Thyroid gland (tissue), 4 donors: ENCODE data around the gene TRABD2B. TPM values are rescaled to one million over a fixed set of nuclear protein-coding genes. Genes with fewer than 3 reads are reported as not detected.

Source experiments
- DNase-seq, 2 donors: peaks; one replicate each; pipeline ENCODE4 v3.0.0-alpha.2; 2019
- H3K27ac ChIP-seq, 3 donors: fragments of 200-600 bp; sonication (generic); 1 replicate in 2 of 3; 2 replicates in 1 of 3; pipeline ENCODE4 v1.5.1; 2016 to 2019; ENCODE audit warnings: mild to moderate bottlenecking in 1 of 3, moderate library complexity in 1 of 3
- H3K27me3 ChIP-seq: fragments of 200-600 bp; sonication (generic); one replicate; pipeline ENCODE4 v1.5.1; 2019
- H3K36me3 ChIP-seq, 2 donors: fragments of 200-600 bp; sonication (generic); one replicate each; pipeline ENCODE4 v1.5.1; 2016 to 2019
- H3K4me1 ChIP-seq, 2 donors: fragments of 200-600 bp; sonication (generic); one replicate each; pipeline ENCODE4 v1.5.1; 2017 to 2019
- H3K4me3 ChIP-seq, 3 donors: fragments of 200-600 bp; sonication (generic); replicated peaks in 1 of 3; 1 replicate in 2 of 3; 2 replicates in 1 of 3; pipeline ENCODE4 v1.5.1; 2016; ENCODE audit warnings: mild to moderate bottlenecking in 1 of 3
- H3K9me3 ChIP-seq: fragments of 200-600 bp; sonication (generic); one replicate; pipeline ENCODE4 v1.5.1; 2017
- POLR2A ChIP-seq, 2 donors: fragments of 450-650 bp; IDR thresholded peaks; one replicate each; pipeline ENCODE4 v1.6.1; 2017; ENCODE audit warnings: antibody characterized with exemption in 2 of 2, mild to moderate bottlenecking in 2 of 2, moderate library complexity in 1 of 2
- WGBS, 2 donors: methylation state at CpG; one replicate each; pipeline ENCODE4 v1.1.5; 2017; 5-methylcytosine and 5-hydroxymethylcytosine counted together
- intact Hi-C: fragments of 100-400 bp; cut with DNase I; formaldehyde crosslinking; loops from one replicate; pipeline ENCODE4 v1.15.1; 2023
- total RNA-seq, 4 donors: library from RNA; depleted of rRNA; stranded (reverse); fragments of >200 nt; gene quantifications; one replicate each; pipeline ENCODE4 v1.2.3, GENCODE V29; 2016
- TF ChIP-seq, protein P1 (sequence below), 6 experiments: fragments of 200-600 bp in 3 of 6; fragments of 450-650 bp in 3 of 6; sonication (generic) in 3 of 6; IDR thresholded peaks; one replicate each; pipeline ENCODE4 v1.5.1; 2016 to 2019; ENCODE audit warnings: antibody characterized with exemption in 6 of 6, mild to moderate bottlenecking in 2 of 6, inconsistent platforms in 1 of 6, moderate library complexity in 1 of 6

TRABD2B gene
- total RNA-seq, 4 donors from 2014 or later = 0.34 to 1.1 (median 0.63) TPM

DNA sequence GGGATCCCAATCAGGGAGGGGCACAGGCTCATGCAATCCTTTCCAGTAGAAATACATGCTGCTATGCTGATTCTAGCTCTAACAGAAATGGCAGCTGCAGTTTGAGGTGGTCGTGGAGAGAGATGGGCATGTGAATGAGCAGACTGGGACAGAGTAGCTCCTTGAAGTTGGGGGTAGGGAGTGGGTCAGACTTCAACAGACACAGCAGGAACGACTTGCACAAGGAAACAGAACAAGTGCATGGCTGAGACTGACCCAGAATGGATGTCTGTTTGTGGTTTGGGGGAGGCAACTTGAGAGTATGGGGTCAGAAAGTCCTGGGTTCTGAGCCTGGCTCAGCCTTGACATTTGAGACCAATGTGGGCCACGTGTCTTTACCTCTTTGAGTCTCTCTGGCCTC is 25.1 kb upstream of the TRABD2B start:
- H3K4me3 ChIP-seq = no peak overlapping the region
- DNase-seq = no peak
- WGBS, 2 donors = 68 to 70% methylated on average over 3 of the region's 3 CpGs
- no peaks in the 10 kb centered on the region for H3K4me1 ChIP-seq
- TF ChIP-seq, protein P1, sequence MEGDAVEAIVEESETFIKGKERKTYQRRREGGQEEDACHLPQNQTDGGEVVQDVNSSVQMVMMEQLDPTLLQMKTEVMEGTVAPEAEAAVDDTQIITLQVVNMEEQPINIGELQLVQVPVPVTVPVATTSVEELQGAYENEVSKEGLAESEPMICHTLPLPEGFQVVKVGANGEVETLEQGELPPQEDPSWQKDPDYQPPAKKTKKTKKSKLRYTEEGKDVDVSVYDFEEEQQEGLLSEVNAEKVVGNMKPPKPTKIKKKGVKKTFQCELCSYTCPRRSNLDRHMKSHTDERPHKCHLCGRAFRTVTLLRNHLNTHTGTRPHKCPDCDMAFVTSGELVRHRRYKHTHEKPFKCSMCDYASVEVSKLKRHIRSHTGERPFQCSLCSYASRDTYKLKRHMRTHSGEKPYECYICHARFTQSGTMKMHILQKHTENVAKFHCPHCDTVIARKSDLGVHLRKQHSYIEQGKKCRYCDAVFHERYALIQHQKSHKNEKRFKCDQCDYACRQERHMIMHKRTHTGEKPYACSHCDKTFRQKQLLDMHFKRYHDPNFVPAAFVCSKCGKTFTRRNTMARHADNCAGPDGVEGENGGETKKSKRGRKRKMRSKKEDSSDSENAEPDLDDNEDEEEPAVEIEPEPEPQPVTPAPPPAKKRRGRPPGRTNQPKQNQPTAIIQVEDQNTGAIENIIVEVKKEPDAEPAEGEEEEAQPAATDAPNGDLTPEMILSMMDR (IDR thresholded peaks at IDR 0.05) = no peak
- no peak for TF ChIP-seq POLR2A (IDR thresholded peaks at IDR 0.05)
- H3K9me3 ChIP-seq = no peaks in the 10 kb centered on the region
- H3K27ac ChIP-seq = no peak overlapping the region
- intact Hi-C loops = no loop called here
- H3K36me3 ChIP-seq = no peaks in the 10 kb centered on the region
- H3K27me3 ChIP-seq = no peaks in the 10 kb centered on the region

DNA sequence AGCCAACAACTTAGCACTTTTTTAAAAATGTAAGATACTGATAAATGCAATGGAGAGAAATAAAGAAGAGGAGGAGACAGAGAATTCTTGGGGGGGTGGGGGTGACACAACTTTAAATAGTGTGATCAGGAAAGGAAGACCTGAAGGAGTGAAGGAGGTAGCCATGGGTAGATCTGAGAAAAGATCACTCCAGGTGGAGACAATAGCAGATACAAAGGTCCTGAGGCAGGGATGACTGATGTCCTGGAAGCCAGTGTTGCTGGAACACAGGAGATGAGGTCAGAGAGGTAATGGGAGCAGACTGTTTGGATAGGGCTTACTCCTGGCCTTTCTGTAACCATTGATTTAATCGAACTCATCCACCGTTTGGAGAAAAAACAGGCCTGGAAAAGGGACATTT is 24.6 kb upstream of the TRABD2B start:
- Histone ChIP-seq H3K27ac (no peak overlapping the region), H3K9me3 (no peaks in the 10 kb centered on the region), H3K27me3 (no peaks in the 10 kb centered on the region), H3K36me3 (no peaks in the 10 kb centered on the region), H3K4me1 (no peaks in the 10 kb centered on the region), H3K4me3 (no peak overlapping the region)
- TF ChIP-seq, protein P1 (IDR thresholded peaks at IDR 0.05) = no peak
- TF ChIP-seq POLR2A (IDR thresholded peaks at IDR 0.05) = no peak
- WGBS, 2 donors = 64% methylated on average over 2 of the region's 2 CpGs
- intact Hi-C loops = no loop called here
- DNase-seq = no peak

DNA sequence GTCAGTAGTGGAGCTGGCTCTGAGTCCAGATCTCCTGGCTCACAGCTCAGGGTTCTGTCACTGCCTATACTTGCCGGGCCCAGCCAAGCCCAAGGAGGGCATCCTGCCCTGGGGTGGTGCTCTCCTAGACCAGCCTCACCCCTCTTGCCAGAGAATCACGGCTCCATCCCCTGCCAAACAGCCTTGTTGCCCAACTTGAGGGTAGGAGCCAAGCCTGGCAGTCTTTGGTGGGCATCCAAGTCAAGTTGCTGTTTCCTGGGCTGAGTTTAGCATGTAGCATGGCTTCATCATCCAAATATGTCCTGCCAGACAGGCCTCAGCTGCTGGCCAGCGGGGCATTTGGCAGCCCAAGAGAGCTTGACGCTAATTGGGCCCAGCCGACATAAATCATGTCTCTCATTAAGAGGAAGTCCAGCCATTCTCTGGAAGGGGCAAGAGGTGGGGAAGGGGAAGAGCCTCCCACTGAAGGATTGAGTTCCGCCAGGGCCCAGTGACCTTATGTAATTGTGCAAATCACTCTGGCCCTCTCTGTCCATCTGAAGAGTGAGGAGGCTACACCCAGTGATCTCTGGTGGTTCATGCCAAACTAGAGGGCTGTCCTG is 22.6 kb upstream of the TRABD2B start:
- H3K4me1 ChIP-seq = no peaks in the 10 kb centered on the region
- H3K27me3 ChIP-seq = no peaks in the 10 kb centered on the region
- no peak overlapping the region for H3K27ac ChIP-seq
- H3K9me3 ChIP-seq = no peaks in the 10 kb centered on the region
- intact Hi-C loops = no loop called here
- no peaks in the 10 kb centered on the region for H3K36me3 ChIP-seq
- H3K4me3 ChIP-seq = no peak overlapping the region
- TF ChIP-seq, protein P1 (IDR thresholded peaks at IDR 0.05) = no peak
- no peak for TF ChIP-seq POLR2A (IDR thresholded peaks at IDR 0.05)
- 81 to 86% methylated on average over 3 to 6 of the region's 6 CpGs for WGBS, 2 donors
- no peak for DNase-seq

DNA sequence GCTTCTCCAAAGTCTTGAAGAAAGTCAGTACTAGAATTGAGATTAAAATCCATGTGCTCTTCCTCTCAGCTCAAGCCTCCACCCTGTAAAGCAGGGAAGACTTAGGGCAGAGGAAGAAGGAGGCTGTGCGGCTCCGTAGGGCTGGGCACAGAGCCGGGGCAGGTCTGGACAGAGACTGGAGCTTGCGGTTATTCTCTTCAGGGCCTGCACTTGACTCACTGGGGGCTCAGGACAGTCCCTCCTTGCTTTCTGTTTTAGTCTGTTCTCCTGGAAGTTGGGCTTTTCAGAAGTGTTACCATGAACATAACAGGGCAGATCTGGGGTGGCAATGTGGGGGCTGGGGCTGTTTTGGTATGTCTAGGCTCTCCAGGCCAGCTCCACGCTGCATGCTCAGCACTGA is 21.6 kb upstream of the TRABD2B start:
- no peaks in the 10 kb centered on the region for H3K9me3 ChIP-seq
- no peak for DNase-seq
- WGBS, 2 donors = 85 to 87% methylated on average over 5 of the region's 5 CpGs
- no peak overlapping the region for H3K27ac ChIP-seq
- H3K4me1 ChIP-seq = no peaks in the 10 kb centered on the region
- intact Hi-C loops = no loop called here
- H3K4me3 ChIP-seq = no peak overlapping the region
- no peak for TF ChIP-seq POLR2A (IDR thresholded peaks at IDR 0.05)
- TF ChIP-seq, protein P1 (IDR thresholded peaks at IDR 0.05) = no peak
- no peaks in the 10 kb centered on the region for H3K27me3 ChIP-seq
- no peaks in the 10 kb centered on the region for H3K36me3 ChIP-seq

DNA sequence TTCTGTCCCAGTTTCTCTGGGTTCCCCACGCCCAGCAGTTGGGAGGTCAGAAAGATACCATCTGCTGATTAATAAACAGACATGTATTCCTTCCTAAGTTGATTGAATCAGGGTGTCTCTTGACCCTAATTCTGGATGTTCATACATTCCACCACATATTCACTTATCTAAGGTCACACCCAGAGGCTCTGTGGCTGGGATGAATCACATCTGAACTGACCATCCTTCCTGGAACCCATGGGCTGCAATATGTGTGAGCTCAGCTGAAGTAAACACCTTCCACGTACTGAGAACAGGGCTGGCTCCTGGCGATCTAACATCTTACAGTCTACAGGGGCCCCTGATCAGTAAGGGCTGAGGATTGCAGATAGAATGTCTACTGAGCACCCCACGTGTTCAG is 20.5 kb upstream of the TRABD2B start:
- no peak for TF ChIP-seq POLR2A (IDR thresholded peaks at IDR 0.05)
- TF ChIP-seq, protein P1 (IDR thresholded peaks at IDR 0.05) = no peak
- Histone ChIP-seq H3K27ac (no peak overlapping the region), H3K36me3 (no peaks in the 10 kb centered on the region), H3K27me3 (no peaks in the 10 kb centered on the region), H3K9me3 (no peaks in the 10 kb centered on the region), H3K4me1 (no peaks in the 10 kb centered on the region), H3K4me3 (no peak overlapping the region)
- WGBS, 2 donors = 71 to 74% methylated on average over 4 of the region's 4 CpGs
- no peak for DNase-seq
- intact Hi-C loops = no loop called here
